Chondrocyte (in vitro differentiated cells): ENCODE measurements around the gene KIRREL3. TPM values are rescaled to one million over a fixed set of nuclear protein-coding genes. Genes with fewer than 3 reads are reported as not detected.

Source experiments
- DNase-seq: peaks from one replicate; pipeline ENCODE4 v3.0.0; 2021; ENCODE audit warnings: mixed read lengths, low spot score
- H3K27ac Mint-ChIP-seq: one replicate; pipeline ENCODE4 v1.8.0; 2021; ENCODE audit warnings: mild to moderate bottlenecking, moderate library complexity, mixed read lengths; ENCODE audit not compliant: unreplicated experiment
- H3K27me3 Mint-ChIP-seq: 2 replicates; pipeline ENCODE4 v1.8.0; 2021; ENCODE audit warnings: low read depth, mixed read lengths
- H3K36me3 Mint-ChIP-seq: 2 replicates; pipeline ENCODE4 v1.8.0; 2021; ENCODE audit warnings: low read depth, mixed read lengths
- H3K4me1 Mint-ChIP-seq: 2 replicates; pipeline ENCODE4 v1.8.0; 2021; ENCODE audit warnings: low read depth, mild to moderate bottlenecking, mixed read lengths
- H3K4me3 Mint-ChIP-seq: one replicate; pipeline ENCODE4 v1.8.0; 2021; ENCODE audit warnings: mild to moderate bottlenecking, moderate library complexity, mixed read lengths; ENCODE audit not compliant: unreplicated experiment
- H3K9me3 Mint-ChIP-seq: 2 replicates; pipeline ENCODE4 v1.8.0; 2021; ENCODE audit warnings: low read depth, mixed read lengths
- CTCF ChIP-seq: fragments of 200-600 bp; sonication (generic); IDR thresholded peaks from 2 replicates; pipeline ENCODE4 v1.5.0; 2021; ENCODE audit warnings: antibody characterized with exemption, mild to moderate bottlenecking, moderate library complexity
- total RNA-seq: library from RNA; stranded (reverse); gene quantifications from 3 replicates; pipeline ENCODE4 v1.2.1, GENCODE V29; 2021

KIRREL3 gene
- total RNA-seq, 1 donor from 2014 or later, result 1.2 TPM

GRCh38 chr11:127000981-127001380 is 411 bp upstream of the KIRREL3 start:
- Mint-ChIP-seq H3K36me3 (no peaks in the 10 kb centered on the region), H3K9me3 (no peaks in the 10 kb centered on the region), H3K27ac (no peak overlapping the region), H3K4me3 (no peak overlapping the region), H3K4me1 (peaks cover 13% of the 10 kb centered on the region), H3K27me3 (peaks cover 11% of the 10 kb centered on the region)
- TF ChIP-seq CTCF, result no peak
- no peak for DNase-seq

- Mint-ChIP-seq H3K27me3 (peaks cover 11% of the 10 kb centered on the region), H3K4me1 (peaks cover 13% of the 10 kb centered on the region), H3K36me3 (no peaks in the 10 kb centered on the region), H3K9me3 (no peaks in the 10 kb centered on the region), H3K4me3 (no peak overlapping the region), H3K27ac (no peak overlapping the region)
- TF ChIP-seq CTCF, result no peak
- no peak for DNase-seq
These were observed 1.2 kb downstream of the KIRREL3 start for GRCh38 chr11:126999366-126999765.

GRCh38 chr11:126997641-126998040 is 2.9 kb downstream of the KIRREL3 start:
- Mint-ChIP-seq H3K27me3 (peaks cover 6% of the 10 kb centered on the region), H3K4me1 (peaks cover 22% of the 10 kb centered on the region), H3K27ac (no peak overlapping the region), H3K9me3 (no peaks in the 10 kb centered on the region), H3K4me3 (no peak overlapping the region), H3K36me3 (no peaks in the 10 kb centered on the region)
- DNase-seq, result no peak
- TF ChIP-seq CTCF, result no peak

- no peak for DNase-seq
- Mint-ChIP-seq H3K36me3 (no peaks in the 10 kb centered on the region), H3K27me3 (peaks cover 4% of the 10 kb centered on the region), H3K4me1 (peaks cover 26% of the 10 kb centered on the region), H3K27ac (no peak overlapping the region), H3K4me3 (no peak overlapping the region), H3K9me3 (no peaks in the 10 kb centered on the region)
- TF ChIP-seq CTCF, result no peak
These were observed 3.4 kb downstream of the KIRREL3 start for GRCh38 chr11:126997196-126997595.

GRCh38 chr11:126996036-126996804 is 4.3 kb downstream of the KIRREL3 start:
- H3K4me1 Mint-ChIP-seq, result peaks cover 36% of the 10 kb centered on the region
- no peak for TF ChIP-seq CTCF
- H3K4me3 Mint-ChIP-seq, result no peak overlapping the region
- H3K27ac Mint-ChIP-seq, result no peak overlapping the region
- no peaks in the 10 kb centered on the region for H3K36me3 Mint-ChIP-seq
- H3K9me3 Mint-ChIP-seq, result no peaks in the 10 kb centered on the region
- H3K27me3 Mint-ChIP-seq, result no peaks in the 10 kb centered on the region
- DNase-seq, result no peak
